Endothelial cell of umbilical vein (primary cell): ENCODE results near the gene SEMA6C. TPM values are rescaled to one million over a fixed set of nuclear protein-coding genes. Genes with fewer than 3 reads are reported as not detected.

Source experiments
- BruUV-seq: library from RNA; stranded (reverse); fragments of 400-500 nt; replicated peaks from 2 replicates; lab custom pipeline; 2021; lab: Mats Ljungman, UMichigan
- CTCF ChIA-PET: fragments of 300-600, 350-600 bp; sonication (Branson Sonifier 250); formaldehyde crosslinking; loops from one replicate; lab custom pipeline; 2021; ENCODE audit warnings: antibody characterized with exemption, inconsistent platforms; lab: Charles Lee
- POLR2A ChIA-PET: fragments of 300-600, 350-600 bp; sonication (Branson Sonifier 250); formaldehyde crosslinking; loops from one replicate; lab custom pipeline; 2021; ENCODE audit warnings: antibody characterized with exemption, inconsistent platforms; lab: Charles Lee
- DNase-seq: peaks from one replicate; pipeline ENCODE4 v3.0.0-alpha.2; 2011; ENCODE audit warnings: low read depth, low spot score
- FAIRE-seq: peaks from 2 replicates; lab custom pipeline; 2011; peaks lifted over from hg19 to GRCh38; lab: Jason Lieb, UNC
- H2AFZ ChIP-seq: 2 replicates; pipeline ENCODE4 v1.6.0; 2012; ENCODE audit warnings: low read depth, low read length, control low read depth, inconsistent platforms
- H3K27ac ChIP-seq: 2 replicates; pipeline ENCODE4 v1.5.1; 2011; ENCODE audit warnings: low read depth, mild to moderate bottlenecking, control low read depth, low read length, moderate library complexity; ENCODE audit not compliant: insufficient read depth
- H3K27me3 ChIP-seq, 2 experiments: 2 replicates each; pipeline versions ENCODE4 v1.6.0 to v1.6.1; 2011; ENCODE audit warnings: low read length in 2 of 2, mixed read lengths in 1 of 2; ENCODE audit not compliant: control insufficient read depth in 2 of 2, insufficient read depth in 2 of 2
- H3K36me3 ChIP-seq, 2 experiments: 2 replicates in 1 of 2; 3 replicates in 1 of 2; pipeline ENCODE4 v1.5.1; 2011; ENCODE audit warnings: low read length in 2 of 2, mild to moderate bottlenecking in 1 of 2, moderate library complexity in 1 of 2; ENCODE audit not compliant: control insufficient read depth in 2 of 2, insufficient read depth in 2 of 2; ENCODE audit errors: extremely low read depth in 1 of 2
- H3K4me1 ChIP-seq: 3 replicates; pipeline ENCODE4 v1.5.1; 2011; ENCODE audit warnings: mild to moderate bottlenecking, low read length; ENCODE audit not compliant: control insufficient read depth, insufficient read depth; ENCODE audit errors: extremely low read depth
- H3K4me2 ChIP-seq: 2 replicates; pipeline ENCODE4 v1.6.1; 2011; ENCODE audit warnings: low read length, control low read depth, mixed read lengths; ENCODE audit not compliant: insufficient read depth
- H3K4me3 ChIP-seq, 3 experiments: fragments of 200-600 bp in 1 of 3; sonication (generic), shearing (Covaris generic) in 1 of 3; replicated peaks in 1 of 3; 2 replicates each; pipeline ENCODE4 v1.5.1; 2011 to 2016; ENCODE audit warnings: control low read depth in 3 of 3, low read length in 3 of 3, mild to moderate bottlenecking in 2 of 3, inconsistent platforms in 1 of 3, low read depth in 1 of 3, moderate library complexity in 1 of 3; ENCODE audit not compliant: insufficient read depth in 1 of 3
- H3K79me2 ChIP-seq: 2 replicates; pipeline ENCODE4 v1.6.0; 2012; ENCODE audit warnings: low read length, inconsistent platforms; ENCODE audit not compliant: control insufficient read depth, insufficient read depth
- H3K9ac ChIP-seq: replicated peaks from 2 replicates; pipeline ENCODE3; 2011; ENCODE audit warnings: low read length, control low read depth; ENCODE audit not compliant: insufficient read depth; ENCODE audit errors: extremely low read depth
- H3K9me1 ChIP-seq: replicated peaks from 3 replicates; pipeline ENCODE4 v1.6.0; 2011; ENCODE audit warnings: mild to moderate bottlenecking, low read length; ENCODE audit not compliant: control insufficient read depth, insufficient read depth; ENCODE audit errors: extremely low read depth
- H3K9me3 ChIP-seq: replicated peaks from 2 replicates; pipeline ENCODE4 v1.5.1; 2012; ENCODE audit warnings: low read length, inconsistent platforms; ENCODE audit not compliant: control insufficient read depth, insufficient read depth
- H4K20me1 ChIP-seq: replicated peaks from 2 replicates; pipeline ENCODE3; 2011; ENCODE audit warnings: mild to moderate bottlenecking, low read length; ENCODE audit not compliant: control insufficient read depth, insufficient read depth; ENCODE audit errors: extremely low read depth
- EZH2 ChIP-seq: IDR thresholded peaks from 2 replicates; pipeline ENCODE4 v1.6.1; 2012; ENCODE audit warnings: borderline replicate concordance, low read depth, mild to moderate bottlenecking, moderate library complexity, low read length, inconsistent platforms; ENCODE audit not compliant: severe bottlenecking
- FOS ChIP-seq: IDR thresholded peaks from 2 replicates; pipeline ENCODE4 v1.6.1; 2011; ENCODE audit warnings: mild to moderate bottlenecking, low read length, moderate library complexity, borderline replicate concordance; ENCODE audit not compliant: insufficient read depth
- GATA2 ChIP-seq: IDR thresholded peaks from 2 replicates; pipeline ENCODE4 v1.7.0; 2011; ENCODE audit warnings: low read depth, mild to moderate bottlenecking, moderate library complexity, mixed read lengths, low read length; ENCODE audit not compliant: insufficient read length, insufficient read depth
- POLR2A ChIP-seq: IDR thresholded peaks from 2 replicates; pipeline ENCODE4 v1.6.1; 2012; ENCODE audit warnings: low read depth, mild to moderate bottlenecking, control low read depth, low read length
- POLR2AphosphoS5 ChIP-seq: IDR thresholded peaks from 2 replicates; pipeline ENCODE4 v1.6.1; 2012; ENCODE audit warnings: low read depth, mild to moderate bottlenecking, control low read depth, low read length, moderate library complexity; ENCODE audit not compliant: insufficient read depth
- dilution Hi-C: fragments of 300-500 bp; cut with MboI; formaldehyde crosslinking; loops from one replicate; pipeline ENCODE4 v1.15.0; 2019; ENCODE audit warnings: low sequenced_read_pairs; ENCODE audit not compliant: extremely low pct_ligation_motif_present
- intact Hi-C: fragments of 100-400 bp; cut with micrococcal nuclease; formaldehyde crosslinking; loops from one replicate; pipeline ENCODE4 v1.10.0; 2022
- polyA plus RNA-seq, 4 experiments: library from polyadenylated mRNA; depleted of rRNA in 3 of 4; stranded (reverse) in 3 of 4; unstranded in 1 of 4; fragments of >200 nt; gene quantifications; 2 replicates each; pipeline versions ENCODE4 v1.2.1 to v1.2.3, GENCODE V29; 2011 to 2012; ENCODE audit warnings: missing spikeins in 1 of 4
- total RNA-seq: library from RNA; stranded (reverse); gene quantifications from 2 replicates; pipeline ENCODE4 v1.2.3, GENCODE V29; 2021
- TF ChIP-seq, protein P1 (sequence below), 2 donors: IDR thresholded peaks; 1 replicate in 1 of 2; 2 replicates in 1 of 2; pipeline ENCODE4 v1.5.1; 2011; ENCODE audit warnings: low read length in 2 of 2, mild to moderate bottlenecking in 2 of 2, moderate library complexity in 2 of 2, control low read depth in 1 of 2, inconsistent platforms in 1 of 2, low read depth in 1 of 2; ENCODE audit not compliant: insufficient read depth in 1 of 2; ENCODE audit errors: extremely low read depth in 1 of 2

Gene SEMA6C
- total and polyA plus RNA-seq, 2 donors (not counting 3 experiments of a cell fraction or from before 2014, with no cell fraction given): 53.0 to 71.9 TPM

DNA sequence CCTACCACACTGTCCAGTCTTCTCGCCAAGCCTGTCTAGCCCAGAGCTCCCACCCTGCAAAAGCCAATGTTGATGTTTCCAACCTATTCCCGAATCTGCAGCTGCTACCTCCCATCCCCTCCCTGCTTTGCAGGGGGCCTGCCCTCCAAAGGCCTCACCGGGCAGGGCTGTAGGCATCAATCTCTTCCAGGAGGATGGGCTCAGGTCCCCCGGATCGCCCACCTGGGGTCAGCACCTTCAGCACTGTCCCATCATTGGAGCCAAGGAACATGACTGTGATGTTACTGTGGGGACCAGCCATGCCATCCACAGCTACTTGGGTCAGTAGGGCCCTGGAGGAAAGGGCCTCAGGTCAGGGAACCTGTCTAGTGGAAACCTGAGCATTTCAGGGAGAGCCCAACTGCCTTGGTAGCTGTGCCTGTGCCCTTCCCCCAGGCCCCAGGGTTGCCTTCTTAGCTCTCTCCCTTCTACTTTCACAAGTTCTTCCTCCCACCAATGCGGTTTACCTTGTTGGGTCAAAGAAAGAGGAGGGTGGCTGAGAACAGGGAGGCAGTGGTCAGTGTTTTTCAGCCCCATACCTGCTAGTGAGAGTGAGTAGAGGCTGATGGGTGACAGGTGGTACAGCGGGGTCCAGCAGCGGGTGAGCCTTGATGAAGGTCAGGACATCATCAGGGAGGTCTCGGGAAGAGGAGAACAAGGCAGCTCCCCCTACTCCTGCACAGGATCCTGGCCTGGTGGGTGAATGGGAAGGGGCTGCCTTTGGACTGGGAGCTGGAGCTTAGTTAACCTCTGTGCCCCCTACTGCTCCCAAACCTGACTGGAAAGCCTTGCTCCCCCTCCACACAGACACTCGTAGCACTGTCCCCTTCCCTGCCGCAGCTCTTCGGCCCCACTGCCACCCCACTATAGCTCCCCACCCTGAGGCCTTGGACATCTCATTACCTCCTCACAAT is 10.7 kb downstream of the SEMA6C start:
- POLR2A ChIA-PET: no interaction called here
- dilution Hi-C loops: no loop called here

More for the DNA sequence above, 10.7 kb downstream of the SEMA6C start:
- CTCF ChIA-PET: interaction anchor here (0.6 to 6.6 kb wide), 5 partner anchors 14 to 44 kb away, joined by 3 to 53 read pairs (median 3); no protein-coding TSS in a partner anchor
- Histone ChIP-seq H2AFZ (no peak overlapping the region), H3K9ac (no peak overlapping the region), H3K9me1 (no peaks in the 10 kb centered on the region), H3K36me3 (peaks cover 2 to 62% of the 10 kb centered on the region in 2 experiments), H3K27me3 (no peaks in the 10 kb centered on the region), H3K79me2 (no peaks in the 10 kb centered on the region), H4K20me1 (no peaks in the 10 kb centered on the region), H3K9me3 (no peaks in the 10 kb centered on the region), H3K27ac (no peak overlapping the region), H3K4me1 (peaks cover 6% of the 10 kb centered on the region), H3K4me3 (no peak overlapping the region), H3K4me2 (no peak overlapping the region)
- TF ChIP-seq POLR2AphosphoS5: no peak
- no peak for TF ChIP-seq GATA2
- TF ChIP-seq FOS: no peak
- no peak for TF ChIP-seq EZH2
- no peak for TF ChIP-seq POLR2A
- TF ChIP-seq, protein P1, sequence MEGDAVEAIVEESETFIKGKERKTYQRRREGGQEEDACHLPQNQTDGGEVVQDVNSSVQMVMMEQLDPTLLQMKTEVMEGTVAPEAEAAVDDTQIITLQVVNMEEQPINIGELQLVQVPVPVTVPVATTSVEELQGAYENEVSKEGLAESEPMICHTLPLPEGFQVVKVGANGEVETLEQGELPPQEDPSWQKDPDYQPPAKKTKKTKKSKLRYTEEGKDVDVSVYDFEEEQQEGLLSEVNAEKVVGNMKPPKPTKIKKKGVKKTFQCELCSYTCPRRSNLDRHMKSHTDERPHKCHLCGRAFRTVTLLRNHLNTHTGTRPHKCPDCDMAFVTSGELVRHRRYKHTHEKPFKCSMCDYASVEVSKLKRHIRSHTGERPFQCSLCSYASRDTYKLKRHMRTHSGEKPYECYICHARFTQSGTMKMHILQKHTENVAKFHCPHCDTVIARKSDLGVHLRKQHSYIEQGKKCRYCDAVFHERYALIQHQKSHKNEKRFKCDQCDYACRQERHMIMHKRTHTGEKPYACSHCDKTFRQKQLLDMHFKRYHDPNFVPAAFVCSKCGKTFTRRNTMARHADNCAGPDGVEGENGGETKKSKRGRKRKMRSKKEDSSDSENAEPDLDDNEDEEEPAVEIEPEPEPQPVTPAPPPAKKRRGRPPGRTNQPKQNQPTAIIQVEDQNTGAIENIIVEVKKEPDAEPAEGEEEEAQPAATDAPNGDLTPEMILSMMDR (IDR thresholded peaks at IDR 0.05; ENCODE audit: extremely low read depth in 1 of 2, insufficient read depth in 1 of 2, low read depth in 1 of 2, low read length in 2 of 2): no peak
- DNase-seq (no peak), FAIRE-seq (no peak)
- intact Hi-C loops: no loop called here
- no TSS peak for BruUV-seq
